ENCODE results near the gene EHD3. TPM values are rescaled to one million over a fixed set of nuclear protein-coding genes. Genes with fewer than 3 reads are reported as not detected.

Gene EHD3
- total RNA-seq, 8 experiments from 2014 or later: 0.91 to 53.7 (median 7.8) TPM

GRCh38 chr2:31232586-31232985 is 1.4 kb upstream of the EHD3 start:
- 69 to 100% (median 94%) methylated on average over 1 to 4 of the region's 4 CpGs; no CpG with 5 or more reads in 1 of the 10 experiments for WGBS, 10 experiments
- Histone ChIP-seq H3K4me3 (no peak overlapping the region), H3K27ac (no peak overlapping the region), H3K4me1 (replicated peaks in 1 of 2) (peaks cover 28 to 31% of the 10 kb centered on the region in 2 donors)
- ATAC-seq (replicated peaks in 6 of 8): no peak
- in situ Hi-C loops (cut with MboI; ENCODE audit: low pct_unique_long_range_greater_than_20kb in 2 of 9, low sequenced_read_pairs in 9 of 9, unreplicated experiment in 9 of 9): no loop called here

- in situ Hi-C loops (cut with MboI; ENCODE audit: low pct_unique_long_range_greater_than_20kb in 2 of 9, low sequenced_read_pairs in 9 of 9, unreplicated experiment in 9 of 9): no loop called here
- Histone ChIP-seq H3K4me3 (peak overlapping the region in 2 of 5 donors; percentile 55 to 78), H3K27ac (no peak overlapping the region), H3K4me1 (replicated peaks in 1 of 2) (peaks cover 28 to 31% of the 10 kb centered on the region in 2 donors)
- 33 to 100% (median 75%) methylated on average over 1 of the region's 1 CpG; no CpG with 5 or more reads in 4 of the 10 experiments for WGBS, 10 experiments
- ATAC-seq (replicated peaks in 6 of 8): peak in 5 of 8 experiments; percentile 3 to 28 (median 20)
Measured at GRCh38 chr2:31233231-31233630, 721 bp upstream of the EHD3 start.

GRCh38 chr2:31234683-31235503 is 941 bp downstream of the EHD3 start:
- peak overlapping the region; percentile 45 to 78 (median 55) for H3K4me3 ChIP-seq
- 0 to 100% (median 74%) methylated on average over 1 to 9 of the region's 17 CpGs; no CpG with 5 or more reads in 2 of the 10 experiments for WGBS, 10 experiments
- peaks cover 32 to 36% of the 10 kb centered on the region in 2 donors for H3K4me1 ChIP-seq (replicated peaks in 1 of 2)
- in situ Hi-C loops (cut with MboI; ENCODE audit: low pct_unique_long_range_greater_than_20kb in 2 of 9, low sequenced_read_pairs in 9 of 9, unreplicated experiment in 9 of 9): no loop called here
- H3K27ac ChIP-seq: peak overlapping the region in 1 of 2 donors; percentile 72
- no peak for ATAC-seq (replicated peaks in 6 of 8)

GRCh38 chr2:31235504-31235902 is 1.6 kb downstream of the EHD3 start:
- peak in 2 of 8 experiments; percentile 2 to 3 for ATAC-seq (replicated peaks in 6 of 8)
- H3K27ac ChIP-seq: no peak overlapping the region
- WGBS, 10 experiments: 0 to 100% (median 71%) methylated on average over 1 to 4 of the region's 4 CpGs; no CpG with 5 or more reads in 1 of the 10 experiments
- peaks cover 32 to 42% of the 10 kb centered on the region in 2 donors for H3K4me1 ChIP-seq (replicated peaks in 1 of 2)
- in situ Hi-C loops (cut with MboI; ENCODE audit: low pct_unique_long_range_greater_than_20kb in 2 of 9, low sequenced_read_pairs in 9 of 9, unreplicated experiment in 9 of 9): no loop called here
- H3K4me3 ChIP-seq: peak overlapping the region in 3 of 5 donors; percentile 54 to 78 (median 55)

- no peak for ATAC-seq (replicated peaks in 6 of 8)
- no peak overlapping the region for H3K27ac ChIP-seq
- H3K4me1 ChIP-seq (replicated peaks in 1 of 2): peaks cover 32 to 42% of the 10 kb centered on the region in 2 donors
- 55 to 80% (median 73%) methylated on average over 1 to 6 of the region's 7 CpGs; no CpG with 5 or more reads in 1 of the 10 experiments for WGBS, 10 experiments
- in situ Hi-C loops (cut with MboI; ENCODE audit: low pct_unique_long_range_greater_than_20kb in 2 of 9, low sequenced_read_pairs in 9 of 9, unreplicated experiment in 9 of 9): no loop called here
- H3K4me3 ChIP-seq: no peak overlapping the region
Measured at GRCh38 chr2:31236433-31237205, 2.7 kb downstream of the EHD3 start.

GRCh38 chr2:31237348-31238017 is 3.5 kb downstream of the EHD3 start:
- ATAC-seq (replicated peaks in 6 of 8): no peak
- Histone ChIP-seq H3K4me1 (replicated peaks in 1 of 2) (peaks cover 32 to 42% of the 10 kb centered on the region in 2 donors), H3K4me3 (no peak overlapping the region), H3K27ac (no peak overlapping the region)
- WGBS, 10 experiments: 80 to 100% (median 97%) methylated on average over 1 to 9 of the region's 9 CpGs; no CpG with 5 or more reads in 1 of the 10 experiments
- in situ Hi-C loops (cut with MboI; ENCODE audit: low pct_unique_long_range_greater_than_20kb in 2 of 9, low sequenced_read_pairs in 9 of 9, unreplicated experiment in 9 of 9): no loop called here

- ATAC-seq (replicated peaks in 6 of 8): peak in 1 of 8 experiments; percentile 2
- in situ Hi-C loops (cut with MboI; ENCODE audit: low pct_unique_long_range_greater_than_20kb in 2 of 9, low sequenced_read_pairs in 9 of 9, unreplicated experiment in 9 of 9): no loop called here
- peaks cover 28 to 37% of the 10 kb centered on the region in 2 donors for H3K4me1 ChIP-seq (replicated peaks in 1 of 2)
- no peak overlapping the region for H3K27ac ChIP-seq
- no peak overlapping the region for H3K4me3 ChIP-seq
- 53 to 100% (median 92%) methylated on average over 1 to 10 of the region's 10 CpGs for WGBS, 10 experiments
Measured at GRCh38 chr2:31238126-31238905, 4.4 kb downstream of the EHD3 start.

- H3K27ac ChIP-seq: no peak overlapping the region
- no peak overlapping the region for H3K4me3 ChIP-seq
- H3K4me1 ChIP-seq (replicated peaks in 1 of 2): peaks cover 26 to 34% of the 10 kb centered on the region in 2 donors
- in situ Hi-C loops (cut with MboI; ENCODE audit: low pct_unique_long_range_greater_than_20kb in 2 of 9, low sequenced_read_pairs in 9 of 9, unreplicated experiment in 9 of 9): no loop called here
- ATAC-seq (replicated peaks in 6 of 8): no peak
- 53 to 100% (median 84%) methylated on average over 1 to 5 of the region's 13 CpGs; no CpG with 5 or more reads in 3 of the 10 experiments for WGBS, 10 experiments
Measured at GRCh38 chr2:31238906-31239592, 5.1 kb downstream of the EHD3 start.

GRCh38 chr2:31239593-31240177 is 5.7 kb downstream of the EHD3 start:
- peak overlapping the region in 1 of 2 donors; percentile 44 for H3K27ac ChIP-seq
- WGBS, 10 experiments: 8 to 100% (median 56%) methylated on average over 1 to 11 of the region's 22 CpGs; no CpG with 5 or more reads in 5 of the 10 experiments
- H3K4me3 ChIP-seq: no peak overlapping the region
- in situ Hi-C loops (cut with MboI; ENCODE audit: low pct_unique_long_range_greater_than_20kb in 2 of 9, low sequenced_read_pairs in 9 of 9, unreplicated experiment in 9 of 9): no loop called here
- peak; percentile 60 to 94 (median 77) for ATAC-seq (replicated peaks in 6 of 8)
- H3K4me1 ChIP-seq (replicated peaks in 1 of 2): peaks cover 26 to 32% of the 10 kb centered on the region in 2 donors

- Histone ChIP-seq H3K27ac (no peak overlapping the region), H3K4me3 (no peak overlapping the region), H3K4me1 (replicated peaks in 1 of 2) (peaks cover 16 to 23% of the 10 kb centered on the region in 2 donors)
- WGBS, 10 experiments: 0 to 87% (median 77%) methylated on average over 1 to 7 of the region's 11 CpGs; no CpG with 5 or more reads in 3 of the 10 experiments
- peak in 1 of 8 experiments; percentile 2 for ATAC-seq (replicated peaks in 6 of 8)
- in situ Hi-C loops (cut with MboI; ENCODE audit: low pct_unique_long_range_greater_than_20kb in 2 of 9, low sequenced_read_pairs in 9 of 9, unreplicated experiment in 9 of 9): no loop called here
Measured at GRCh38 chr2:31240381-31241365, 6.7 kb downstream of the EHD3 start.
